ENCODE results near the gene BCL2A1. TPM values are rescaled to one million over a fixed set of nuclear protein-coding genes. Genes with fewer than 3 reads are reported as not detected.

Gene BCL2A1
- total RNA-seq, 1 experiment from 2014 or later, result 0.44 TPM

GRCh38 chr15:80003171-80003570, 32.2 kb upstream of the BCL2A1 start:
- H3K9me3 ChIP-seq (ENCODE audit: control insufficient read depth in 1 of 2, insufficient read depth in 1 of 2, low read depth in 1 of 2, low read length in 2 of 2), result no peaks in the 10 kb centered on the region
- ATAC-seq (no peak), DNase-seq (ENCODE audit: low read depth, low spot score) (no peak)
- H3K9me2 ChIP-seq (ENCODE audit: insufficient read depth), result no peaks in the 10 kb centered on the region
- H3K4me2 ChIP-seq (ENCODE audit: low read length), result no peak overlapping the region
- ChIA-PET RAD21 (ENCODE audit: low non-redundant PET in 1 of 2, low total read pairs in 2 of 2, uncharacterized antibody in 2 of 2, unreplicated experiment in 2 of 2) (no interaction called here), POLR2A (no interaction called here), CTCF (no interaction called here)
- no peaks in the 10 kb centered on the region for H4K20me1 ChIP-seq (ENCODE audit: insufficient read depth)
- intact Hi-C loops (cut with micrococcal nuclease), result no loop called here
- H2AFZ ChIP-seq (ENCODE audit: low read depth, low read length, poor library complexity, severe bottlenecking), result no peak overlapping the region
- H3K36me3 ChIP-seq (ENCODE audit: control insufficient read depth in 1 of 2, insufficient read depth in 2 of 2, low read length in 2 of 2), result no peaks in the 10 kb centered on the region
- no peaks in the 10 kb centered on the region for H3K4me1 ChIP-seq (ENCODE audit: control insufficient read depth in 1 of 2, insufficient read depth in 2 of 2, low read length in 2 of 2)
- TF ChIP-seq JUND (IDR thresholded peaks at IDR 0.05) (no peak), ELF1 (IDR thresholded peaks at IDR 0.05; ENCODE audit: borderline replicate concordance, low read depth) (no peak), POLR2A (IDR thresholded peaks at IDR 0.05; ENCODE audit: borderline replicate concordance, extremely low read depth, insufficient read depth, insufficient read length) (no peak), YY1 (IDR thresholded peaks at IDR 0.05; ENCODE audit: extremely low read depth, insufficient replicate concordance, low read depth, low read length) (no peak), POLR2AphosphoS5 (IDR thresholded peaks at IDR 0.05; ENCODE audit: low read depth, low read length) (no peak), FOSL1 (IDR thresholded peaks at IDR 0.05; ENCODE audit: low read depth) (no peak), ATF3 (IDR thresholded peaks at IDR 0.05) (no peak), EZH2phosphoT487 (IDR thresholded peaks at IDR 0.05; ENCODE audit: borderline replicate concordance) (no peak), EGR1 (IDR thresholded peaks at IDR 0.05; ENCODE audit: low read depth) (no peak), CEBPB (IDR thresholded peaks at IDR 0.05; ENCODE audit: low read depth) (no peak), ZNF274 (IDR thresholded peaks at IDR 0.05; ENCODE audit: low read depth, low read length) (no peak), CTCF (IDR thresholded peaks at IDR 0.05 in 2 of 3, conservative IDR thresholded peaks at IDR 0.05 in 1 of 3; ENCODE audit: borderline replicate concordance in 1 of 3, insufficient read depth in 1 of 3, low read depth in 2 of 3, low read length in 2 of 3) (no peak)
- H3K27ac ChIP-seq (ENCODE audit: low read depth, low read length), result peak overlapping the region; percentile 21; the same call in 1 of the 2 replicates
- no peaks in the 10 kb centered on the region for H3K27me3 ChIP-seq (ENCODE audit: insufficient read depth, low read length)
- no peak overlapping the region for H3K4me3 ChIP-seq (replicated peaks in 1 of 2; ENCODE audit: low read depth in 1 of 2, low read length in 2 of 2)
- no TSS peak for BruUV-seq (replicated peaks)
- no peaks in the 10 kb centered on the region for H3K79me2 ChIP-seq (ENCODE audit: insufficient read depth, low read length)
- no peak overlapping the region for H3K9ac ChIP-seq (ENCODE audit: low read length)
